PFSK-1 (cell line): ENCODE data around the gene COA1.

Experiments used
- FOXP2 ChIP-seq: optimal IDR thresholded peaks from 2 replicates; pipeline ENCODE3; 2011; ENCODE audit warnings: borderline replicate concordance, control low read depth, inconsistent platforms; ENCODE audit not compliant: insufficient read depth; ENCODE audit errors: extremely low read length, extremely low read depth
- POLR2AphosphoS5 ChIP-seq: IDR thresholded peaks from 2 replicates; pipeline ENCODE4 v1.6.1; 2012; ENCODE audit warnings: low read depth, mild to moderate bottlenecking, control low read depth, low read length, moderate library complexity
- SIN3A ChIP-seq: IDR thresholded peaks from 2 replicates; pipeline ENCODE4 v1.6.1; 2012; ENCODE audit warnings: mild to moderate bottlenecking, low read length, moderate library complexity, borderline replicate concordance; ENCODE audit not compliant: insufficient read depth
- TAF1 ChIP-seq: IDR thresholded peaks from 2 replicates; pipeline ENCODE4 v1.6.1; 2012; ENCODE audit warnings: low read length, control low read depth, borderline replicate concordance; ENCODE audit not compliant: insufficient read depth
- TF ChIP-seq, protein P1 (sequence below), 2 experiments: IDR thresholded peaks; 2 replicates each; pipeline versions ENCODE4 v1.6.1 to v1.8.0; 2011 to 2012; ENCODE audit warnings: low read depth in 2 of 2, low read length in 2 of 2, control low read depth in 1 of 2, inconsistent platforms in 1 of 2, mild to moderate bottlenecking in 1 of 2, moderate library complexity in 1 of 2; ENCODE audit not compliant: insufficient read depth in 1 of 2

The COA1 gene

DNA sequence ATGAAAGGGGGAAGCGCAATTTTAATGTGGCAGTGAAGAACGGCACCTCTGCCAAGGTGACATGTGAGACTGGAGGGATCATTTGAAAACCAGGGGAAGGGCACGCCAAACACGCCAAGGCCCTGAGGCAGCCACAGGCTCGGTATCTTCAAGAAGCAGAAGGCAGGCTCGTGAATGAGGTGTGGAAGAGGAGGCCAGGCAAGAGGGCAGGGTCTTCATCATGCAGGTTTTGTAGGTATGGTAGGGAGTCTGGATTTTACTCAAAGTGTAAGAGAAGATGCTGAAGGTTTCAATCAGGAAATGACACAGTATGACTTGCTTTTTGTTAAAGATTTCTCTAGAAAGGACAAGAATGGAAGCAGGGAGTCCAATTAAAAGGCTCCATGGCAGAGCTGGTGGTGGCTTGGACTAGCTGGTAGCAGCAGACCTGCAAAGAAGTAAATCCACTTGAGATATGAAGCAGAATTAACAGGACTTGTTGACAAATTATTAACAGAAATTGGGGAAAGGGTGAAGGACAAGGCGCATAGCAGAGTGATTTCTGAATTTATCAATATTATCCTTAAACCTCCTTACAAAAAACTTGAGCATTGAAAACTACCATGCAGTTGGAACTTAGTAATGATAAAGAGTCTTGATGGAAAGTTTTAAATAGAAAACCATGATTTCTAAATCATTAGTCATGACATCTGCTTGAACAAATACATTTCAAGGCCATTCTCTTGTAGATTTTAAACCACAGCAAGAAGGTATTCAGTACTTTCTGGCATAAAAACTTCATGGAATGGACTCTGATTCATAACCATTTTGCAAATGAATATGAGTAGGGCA lies 70.4 kb downstream of the COA1 start:
- no peak for TF ChIP-seq FOXP2
- TF ChIP-seq POLR2AphosphoS5 = no peak
- TF ChIP-seq TAF1 = no peak
- no peak for TF ChIP-seq SIN3A
- TF ChIP-seq, protein P1, sequence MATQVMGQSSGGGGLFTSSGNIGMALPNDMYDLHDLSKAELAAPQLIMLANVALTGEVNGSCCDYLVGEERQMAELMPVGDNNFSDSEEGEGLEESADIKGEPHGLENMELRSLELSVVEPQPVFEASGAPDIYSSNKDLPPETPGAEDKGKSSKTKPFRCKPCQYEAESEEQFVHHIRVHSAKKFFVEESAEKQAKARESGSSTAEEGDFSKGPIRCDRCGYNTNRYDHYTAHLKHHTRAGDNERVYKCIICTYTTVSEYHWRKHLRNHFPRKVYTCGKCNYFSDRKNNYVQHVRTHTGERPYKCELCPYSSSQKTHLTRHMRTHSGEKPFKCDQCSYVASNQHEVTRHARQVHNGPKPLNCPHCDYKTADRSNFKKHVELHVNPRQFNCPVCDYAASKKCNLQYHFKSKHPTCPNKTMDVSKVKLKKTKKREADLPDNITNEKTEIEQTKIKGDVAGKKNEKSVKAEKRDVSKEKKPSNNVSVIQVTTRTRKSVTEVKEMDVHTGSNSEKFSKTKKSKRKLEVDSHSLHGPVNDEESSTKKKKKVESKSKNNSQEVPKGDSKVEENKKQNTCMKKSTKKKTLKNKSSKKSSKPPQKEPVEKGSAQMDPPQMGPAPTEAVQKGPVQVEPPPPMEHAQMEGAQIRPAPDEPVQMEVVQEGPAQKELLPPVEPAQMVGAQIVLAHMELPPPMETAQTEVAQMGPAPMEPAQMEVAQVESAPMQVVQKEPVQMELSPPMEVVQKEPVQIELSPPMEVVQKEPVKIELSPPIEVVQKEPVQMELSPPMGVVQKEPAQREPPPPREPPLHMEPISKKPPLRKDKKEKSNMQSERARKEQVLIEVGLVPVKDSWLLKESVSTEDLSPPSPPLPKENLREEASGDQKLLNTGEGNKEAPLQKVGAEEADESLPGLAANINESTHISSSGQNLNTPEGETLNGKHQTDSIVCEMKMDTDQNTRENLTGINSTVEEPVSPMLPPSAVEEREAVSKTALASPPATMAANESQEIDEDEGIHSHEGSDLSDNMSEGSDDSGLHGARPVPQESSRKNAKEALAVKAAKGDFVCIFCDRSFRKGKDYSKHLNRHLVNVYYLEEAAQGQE (IDR thresholded peaks at IDR 0.05; ENCODE audit: insufficient read depth in 1 of 2, low read depth in 2 of 2, low read length in 2 of 2) = no peak

DNA sequence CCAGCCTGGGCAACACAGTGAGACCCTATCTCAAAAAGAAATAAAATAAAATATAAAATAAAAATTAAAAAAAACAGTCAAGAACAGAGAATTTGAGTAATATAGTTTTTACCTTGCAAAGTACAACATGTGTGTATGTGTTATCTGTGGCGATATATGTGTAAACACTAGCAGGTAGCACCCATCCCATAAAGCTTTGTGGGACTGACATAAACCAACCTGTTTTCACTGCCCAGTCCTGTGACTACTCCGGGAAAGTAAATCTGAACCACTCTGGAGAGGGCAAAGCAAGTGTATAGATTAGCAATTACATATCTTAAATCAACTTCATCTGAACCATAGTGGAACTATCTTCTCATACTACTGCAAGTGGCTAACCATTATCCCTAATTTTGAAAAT lies 72.3 kb downstream of the COA1 start:
- TF ChIP-seq SIN3A = no peak
- TF ChIP-seq, protein P1 (IDR thresholded peaks at IDR 0.05; ENCODE audit: insufficient read depth in 1 of 2, low read depth in 2 of 2, low read length in 2 of 2) = no peak
- no peak for TF ChIP-seq FOXP2
- TF ChIP-seq POLR2AphosphoS5 = no peak
- TF ChIP-seq TAF1 = no peak

DNA sequence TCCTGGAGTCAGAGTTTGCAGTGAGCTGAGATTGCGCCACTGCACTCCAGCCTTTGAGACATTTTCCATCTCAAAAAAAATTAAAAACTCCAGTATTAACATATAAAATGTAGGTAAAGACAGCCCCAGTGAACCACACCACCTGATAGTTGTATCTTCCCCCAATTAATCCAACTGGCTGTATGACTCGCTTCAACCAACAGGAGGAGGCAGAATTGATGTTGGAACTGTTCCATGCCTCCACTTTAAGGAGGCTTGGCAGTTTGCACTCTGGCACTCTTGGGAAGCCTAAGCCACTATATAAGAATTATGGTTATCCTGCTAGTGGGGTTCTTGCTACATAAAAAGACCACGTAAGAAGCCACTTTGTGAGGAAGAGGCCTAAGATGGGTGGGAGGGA lies 73.7 kb downstream of the COA1 start:
- no peak for TF ChIP-seq TAF1
- no peak for TF ChIP-seq POLR2AphosphoS5
- TF ChIP-seq FOXP2 = no peak
- no peak for TF ChIP-seq SIN3A
- TF ChIP-seq, protein P1 (IDR thresholded peaks at IDR 0.05; ENCODE audit: insufficient read depth in 1 of 2, low read depth in 2 of 2, low read length in 2 of 2) = no peak

DNA sequence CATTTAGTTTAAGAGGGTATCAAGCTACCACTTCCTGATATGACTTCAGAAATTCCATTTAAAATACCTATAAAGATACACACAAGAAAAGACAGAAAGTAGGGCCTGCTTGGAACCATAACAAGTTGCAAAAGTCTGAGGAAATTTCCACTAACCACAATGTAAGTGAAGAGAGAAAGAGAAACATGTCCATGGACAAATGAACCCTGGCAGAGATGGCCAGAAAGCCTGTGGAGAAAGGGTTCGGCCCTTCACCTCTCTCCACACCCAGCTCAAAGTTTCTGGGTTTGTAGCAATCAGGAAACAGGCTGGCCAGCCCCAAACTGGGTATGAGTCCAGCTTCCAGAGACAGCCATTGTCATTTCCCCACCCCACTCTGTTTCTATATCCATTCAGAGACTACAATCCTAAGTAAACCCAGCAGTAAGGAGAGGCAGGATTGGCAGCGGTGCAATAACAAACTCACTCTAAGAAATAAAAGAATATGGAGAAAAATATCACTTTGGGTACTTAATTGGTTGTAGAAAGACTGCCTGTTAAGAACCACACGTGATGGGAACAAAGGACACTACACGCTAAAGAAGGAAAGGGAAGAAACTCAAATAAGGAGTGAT lies 75.3 kb downstream of the COA1 start:
- TF ChIP-seq, protein P1 (IDR thresholded peaks at IDR 0.05; ENCODE audit: insufficient read depth in 1 of 2, low read depth in 2 of 2, low read length in 2 of 2) = no peak
- no peak for TF ChIP-seq SIN3A
- TF ChIP-seq POLR2AphosphoS5 = no peak
- no peak for TF ChIP-seq TAF1
- no peak for TF ChIP-seq FOXP2
